Measurements from ENCODE around the gene CWH43.
"Not testable (repeated sequence)": the region's sequence is repeated elsewhere in the genome, so short reads cannot be mapped to it uniquely, and the experiment has no call there.

DNA sequence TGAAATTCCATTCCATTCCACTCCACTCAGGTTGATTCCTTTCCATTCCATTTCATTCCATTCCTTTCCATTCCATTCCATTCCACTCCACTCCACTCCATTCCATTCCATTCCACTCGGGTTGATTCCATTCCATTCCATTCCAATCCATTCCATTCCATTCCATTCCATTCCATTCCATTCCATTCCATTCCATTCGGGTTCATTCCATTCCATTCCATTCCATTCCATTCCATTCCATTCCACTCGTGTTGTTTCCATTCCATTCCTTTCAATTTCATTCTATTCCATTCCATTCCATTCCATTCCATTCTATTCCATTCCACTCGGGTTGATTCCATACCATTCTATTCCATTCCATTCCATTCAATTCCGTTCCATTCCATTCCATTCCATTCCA, 124.5 kb downstream of the CWH43 start:
- TF ChIP-seq, protein P1, sequence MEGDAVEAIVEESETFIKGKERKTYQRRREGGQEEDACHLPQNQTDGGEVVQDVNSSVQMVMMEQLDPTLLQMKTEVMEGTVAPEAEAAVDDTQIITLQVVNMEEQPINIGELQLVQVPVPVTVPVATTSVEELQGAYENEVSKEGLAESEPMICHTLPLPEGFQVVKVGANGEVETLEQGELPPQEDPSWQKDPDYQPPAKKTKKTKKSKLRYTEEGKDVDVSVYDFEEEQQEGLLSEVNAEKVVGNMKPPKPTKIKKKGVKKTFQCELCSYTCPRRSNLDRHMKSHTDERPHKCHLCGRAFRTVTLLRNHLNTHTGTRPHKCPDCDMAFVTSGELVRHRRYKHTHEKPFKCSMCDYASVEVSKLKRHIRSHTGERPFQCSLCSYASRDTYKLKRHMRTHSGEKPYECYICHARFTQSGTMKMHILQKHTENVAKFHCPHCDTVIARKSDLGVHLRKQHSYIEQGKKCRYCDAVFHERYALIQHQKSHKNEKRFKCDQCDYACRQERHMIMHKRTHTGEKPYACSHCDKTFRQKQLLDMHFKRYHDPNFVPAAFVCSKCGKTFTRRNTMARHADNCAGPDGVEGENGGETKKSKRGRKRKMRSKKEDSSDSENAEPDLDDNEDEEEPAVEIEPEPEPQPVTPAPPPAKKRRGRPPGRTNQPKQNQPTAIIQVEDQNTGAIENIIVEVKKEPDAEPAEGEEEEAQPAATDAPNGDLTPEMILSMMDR (IDR thresholded peaks at IDR 0.05; ENCODE audit: low read depth, low read length), result not testable (repeated sequence)
- TF ChIP-seq POLR2A (IDR thresholded peaks at IDR 0.05; ENCODE audit: extremely low read depth, insufficient read length); MYC (IDR thresholded peaks at IDR 0.05; ENCODE audit: low read depth, low read length): not testable (repeated sequence)
- TF ChIP-seq, protein P2, sequence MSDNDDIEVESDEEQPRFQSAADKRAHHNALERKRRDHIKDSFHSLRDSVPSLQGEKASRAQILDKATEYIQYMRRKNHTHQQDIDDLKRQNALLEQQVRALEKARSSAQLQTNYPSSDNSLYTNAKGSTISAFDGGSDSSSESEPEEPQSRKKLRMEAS (IDR thresholded peaks at IDR 0.05; ENCODE audit: low read depth, low read length), result not testable (repeated sequence)

All from NB4 (cell line).